Measurements from ENCODE around the gene DLG4.
A peak's percentile ranks its signal among the peaks of the same experiment; 100 is the strongest.

DLG4 gene

DNA sequence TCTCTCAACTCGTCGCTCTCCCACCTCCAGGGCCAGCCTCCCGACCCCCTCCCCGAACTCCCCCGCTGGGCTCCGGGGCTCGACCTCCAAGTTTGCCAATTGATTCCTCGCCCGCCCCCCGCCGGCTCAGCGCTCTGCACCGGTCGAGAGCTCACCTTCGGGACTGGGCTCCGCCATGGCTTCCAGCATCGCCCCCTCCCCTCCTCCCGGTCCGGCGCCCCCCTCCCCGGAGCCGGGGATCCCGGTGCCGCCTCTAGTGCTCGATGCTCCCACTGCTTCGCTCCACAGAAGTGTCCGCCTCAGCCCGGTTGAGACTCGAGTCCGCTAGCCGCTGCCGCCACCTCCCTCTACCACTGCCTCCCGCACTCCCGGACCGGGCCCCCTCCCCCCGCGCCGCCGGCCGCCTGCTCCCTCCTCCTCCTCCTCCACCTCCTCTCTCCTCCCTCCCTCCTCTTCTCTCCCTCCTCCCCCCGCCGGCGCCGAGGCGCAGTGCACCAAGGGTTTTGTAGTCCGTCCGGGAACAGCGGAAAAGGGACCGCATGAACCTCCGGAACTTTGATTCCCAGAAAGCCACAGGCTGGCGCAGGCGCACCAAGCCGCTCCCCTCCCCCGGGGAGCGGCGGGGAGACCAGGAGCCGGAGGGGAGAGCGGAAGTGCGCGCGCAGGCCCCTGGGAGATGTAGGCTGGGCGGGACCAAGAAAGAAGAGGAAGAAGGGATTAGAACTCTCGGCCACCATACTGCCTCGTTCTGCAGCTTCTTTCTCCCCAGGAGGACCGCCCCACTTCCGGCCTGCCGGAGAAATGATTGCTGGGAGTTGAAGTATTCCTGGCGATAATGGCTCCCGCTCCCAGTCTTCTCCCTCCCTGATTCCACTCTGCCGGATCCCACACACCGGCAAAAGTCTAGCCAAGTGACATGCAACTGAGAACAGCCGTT lies 19.7 kb upstream of the DLG4 start, which contains the start of gene PHF23 (continued):
- TF ChIP-seq ZBTB11 (tag by site-specific recombination; conservative IDR thresholded peaks at IDR 0.05; ENCODE audit: low read depth), result peak; percentile 96
- no peak for TF ChIP-seq ZNF416 (tag by site-specific recombination; IDR thresholded peaks at IDR 0.05)
- TF ChIP-seq ZNF664 (tag by site-specific recombination; IDR thresholded peaks at IDR 0.05), result no peak
- no peak for TF ChIP-seq ZNF146 (tag by site-specific recombination; IDR thresholded peaks at IDR 0.05)
- TF ChIP-seq ZNF341 (tag by site-specific recombination; IDR thresholded peaks at IDR 0.05; ENCODE audit: low read depth), result peak; percentile 99
- no peak; the same call in 1 of the 2 replicates for TF ChIP-seq YY2 (tag by site-specific recombination; IDR thresholded peaks at IDR 0.05)
- no peak for TF ChIP-seq ZNF114 (tag by site-specific recombination; IDR thresholded peaks at IDR 0.05)
- TF ChIP-seq FEZF1 (tag by site-specific recombination; IDR thresholded peaks at IDR 0.05), result no peak
- TF ChIP-seq GFI1B (tag by site-specific recombination; IDR thresholded peaks at IDR 0.05), result no peak
- TF ChIP-seq ZFP3 (tag by site-specific recombination; IDR thresholded peaks at IDR 0.05; ENCODE audit: low read depth), result no peak
- TF ChIP-seq ZNF585B (tag by site-specific recombination; IDR thresholded peaks at IDR 0.05), result no peak
- TF ChIP-seq ZNF335 (tag by site-specific recombination; conservative IDR thresholded peaks at IDR 0.05), result peak; percentile 79
- TF ChIP-seq ZNF362 (tag by site-specific recombination; IDR thresholded peaks at IDR 0.05), result no peak
- TF ChIP-seq HOXC10 (CRISPR knock-in tag; IDR thresholded peaks at IDR 0.05), result no peak
- peak; percentile 92 for TF ChIP-seq SP2 (tag by site-specific recombination; IDR thresholded peaks at IDR 0.05)
- TF ChIP-seq MEIS1 (CRISPR knock-in tag; IDR thresholded peaks at IDR 0.05; ENCODE audit: borderline replicate concordance), result no peak
- TF ChIP-seq GLIS2 (tag by site-specific recombination; IDR thresholded peaks at IDR 0.05), result peak; percentile 87
- no peak for TF ChIP-seq ZBTB48 (tag by site-specific recombination; IDR thresholded peaks at IDR 0.05)
- TF ChIP-seq ZNF48 (tag by site-specific recombination; IDR thresholded peaks at IDR 0.05), result no peak
- TF ChIP-seq, protein P1, sequence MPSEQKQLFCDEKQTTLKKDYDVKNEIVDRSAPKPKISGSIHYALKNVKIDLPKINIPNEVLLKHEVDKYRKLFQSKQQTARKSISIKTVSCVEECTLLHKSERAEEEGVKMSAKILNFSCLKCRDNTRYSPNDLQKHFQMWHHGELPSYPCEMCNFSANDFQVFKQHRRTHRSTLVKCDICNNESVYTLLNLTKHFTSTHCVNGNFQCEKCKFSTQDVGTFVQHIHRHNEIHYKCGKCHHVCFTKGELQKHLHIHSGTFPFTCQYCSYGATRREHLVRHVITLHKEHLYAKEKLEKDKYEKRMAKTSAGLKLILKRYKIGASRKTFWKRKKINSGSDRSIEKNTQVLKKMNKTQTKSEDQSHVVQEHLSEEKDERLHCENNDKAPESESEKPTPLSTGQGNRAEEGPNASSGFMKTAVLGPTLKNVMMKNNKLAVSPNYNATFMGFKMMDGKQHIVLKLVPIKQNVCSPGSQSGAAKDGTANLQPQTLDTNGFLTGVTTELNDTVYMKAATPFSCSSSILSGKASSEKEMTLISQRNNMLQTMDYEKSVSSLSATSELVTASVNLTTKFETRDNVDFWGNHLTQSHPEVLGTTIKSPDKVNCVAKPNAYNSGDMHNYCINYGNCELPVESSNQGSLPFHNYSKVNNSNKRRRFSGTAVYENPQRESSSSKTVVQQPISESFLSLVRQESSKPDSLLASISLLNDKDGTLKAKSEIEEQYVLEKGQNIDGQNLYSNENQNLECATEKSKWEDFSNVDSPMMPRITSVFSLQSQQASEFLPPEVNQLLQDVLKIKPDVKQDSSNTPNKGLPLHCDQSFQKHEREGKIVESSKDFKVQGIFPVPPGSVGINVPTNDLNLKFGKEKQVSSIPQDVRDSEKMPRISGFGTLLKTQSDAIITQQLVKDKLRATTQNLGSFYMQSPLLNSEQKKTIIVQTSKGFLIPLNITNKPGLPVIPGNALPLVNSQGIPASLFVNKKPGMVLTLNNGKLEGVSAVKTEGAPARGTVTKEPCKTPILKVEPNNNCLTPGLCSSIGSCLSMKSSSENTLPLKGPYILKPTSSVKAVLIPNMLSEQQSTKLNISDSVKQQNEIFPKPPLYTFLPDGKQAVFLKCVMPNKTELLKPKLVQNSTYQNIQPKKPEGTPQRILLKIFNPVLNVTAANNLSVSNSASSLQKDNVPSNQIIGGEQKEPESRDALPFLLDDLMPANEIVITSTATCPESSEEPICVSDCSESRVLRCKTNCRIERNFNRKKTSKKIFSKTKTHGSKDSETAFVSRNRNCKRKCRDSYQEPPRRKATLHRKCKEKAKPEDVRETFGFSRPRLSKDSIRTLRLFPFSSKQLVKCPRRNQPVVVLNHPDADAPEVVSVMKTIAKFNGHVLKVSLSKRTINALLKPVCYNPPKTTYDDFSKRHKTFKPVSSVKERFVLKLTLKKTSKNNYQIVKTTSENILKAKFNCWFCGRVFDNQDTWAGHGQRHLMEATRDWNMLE (tag by site-specific recombination; conservative IDR thresholded peaks at IDR 0.05; ENCODE audit: low read depth), result 0 out of 2 replicates have a peak, but pooled peaks have one; percentile 38
- TF ChIP-seq ZNF292 (tag by site-specific recombination; IDR thresholded peaks at IDR 0.05; ENCODE audit: borderline replicate concordance, low read depth), result no peak
- no peak for TF ChIP-seq ZSCAN5A (tag by site-specific recombination; IDR thresholded peaks at IDR 0.05)
- no peak for TF ChIP-seq ZNF544 (tag by site-specific recombination; IDR thresholded peaks at IDR 0.05)
- no peak for TF ChIP-seq ZBTB1 (tag by site-specific recombination; IDR thresholded peaks at IDR 0.05)
- TF ChIP-seq, protein P2, sequence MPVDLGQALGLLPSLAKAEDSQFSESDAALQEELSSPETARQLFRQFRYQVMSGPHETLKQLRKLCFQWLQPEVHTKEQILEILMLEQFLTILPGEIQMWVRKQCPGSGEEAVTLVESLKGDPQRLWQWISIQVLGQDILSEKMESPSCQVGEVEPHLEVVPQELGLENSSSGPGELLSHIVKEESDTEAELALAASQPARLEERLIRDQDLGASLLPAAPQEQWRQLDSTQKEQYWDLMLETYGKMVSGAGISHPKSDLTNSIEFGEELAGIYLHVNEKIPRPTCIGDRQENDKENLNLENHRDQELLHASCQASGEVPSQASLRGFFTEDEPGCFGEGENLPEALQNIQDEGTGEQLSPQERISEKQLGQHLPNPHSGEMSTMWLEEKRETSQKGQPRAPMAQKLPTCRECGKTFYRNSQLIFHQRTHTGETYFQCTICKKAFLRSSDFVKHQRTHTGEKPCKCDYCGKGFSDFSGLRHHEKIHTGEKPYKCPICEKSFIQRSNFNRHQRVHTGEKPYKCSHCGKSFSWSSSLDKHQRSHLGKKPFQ (tag by site-specific recombination; IDR thresholded peaks at IDR 0.05), result no peak
- 0 out of 2 replicates have a peak, but pooled peaks have one; percentile 22 for TF ChIP-seq KLF16 (tag by site-specific recombination; IDR thresholded peaks at IDR 0.05)
- TF ChIP-seq ZNF423 (tag by site-specific recombination; IDR thresholded peaks at IDR 0.05), result peak; percentile 50; the same call in 1 of the 2 replicates
- TF ChIP-seq TCF7L2 (IDR thresholded peaks at IDR 0.05; ENCODE audit: borderline replicate concordance, low read depth, low read length), result no peak

Measured in HEK293 (cell line).